Body of pancreas (tissue), 4 donors: ENCODE measurements around the gene PLPPR1.

Experiments
- CTCF ChIP-seq, 7 experiments: fragments of 450-650 bp in 4 of 7; fragments of 200-600 bp in 3 of 7; sonication (generic) in 3 of 7; IDR thresholded peaks; one replicate each; pipeline ENCODE4 v1.5.1; 2016 to 2019; ENCODE audit warnings: antibody characterized with exemption in 7 of 7
- POLR2A ChIP-seq, 3 donors: fragments of 450-650 bp; IDR thresholded peaks; one replicate each; pipeline ENCODE4 v1.6.1; 2016; ENCODE audit warnings: antibody characterized with exemption in 3 of 3, mild to moderate bottlenecking in 2 of 3

- TF ChIP-seq CTCF (IDR thresholded peaks at IDR 0.05): no peak
- TF ChIP-seq POLR2A (IDR thresholded peaks at IDR 0.05): no peak
These were observed 43.7 kb downstream of the PLPPR1 start for GRCh38 chr9:101072259-101072658.
